K562 (cell line): ENCODE results near the gene ATP6V0E1. TPM values are rescaled to one million over a fixed set of nuclear protein-coding genes. Genes with fewer than 3 reads are reported as not detected.

Source experiments
- BRCA1 ChIP-seq, 2 experiments: fragments of 450-650 bp in 1 of 2; sonication (generic) in 1 of 2; formaldehyde crosslinking in 1 of 2; IDR thresholded peaks; 2 replicates each; pipeline versions ENCODE4 v1.5.0 to v1.6.1; 2017 to 2020; ENCODE audit warnings: mild to moderate bottlenecking in 1 of 2, missing genetic modification reagents in 1 of 2
- CBX5 ChIP-seq: IDR thresholded peaks from 2 replicates; pipeline ENCODE4 v1.6.1; 2014; ENCODE audit warnings: low read depth, borderline replicate concordance
- DMBX1 ChIP-seq: fragments of 250-450 bp; sonication (Bioruptor Pico); IDR thresholded peaks from 2 replicates; pipeline ENCODE4 v1.8.0; 2022; ENCODE audit warnings: inconsistent platforms, mild to moderate bottlenecking, moderate library complexity, borderline replicate concordance
- DPF2 ChIP-seq: fragments of 450-650 bp; IDR thresholded peaks from 2 replicates; pipeline ENCODE4 v1.6.1; 2016
- EHMT2 ChIP-seq: fragments of 450-650 bp; IDR thresholded peaks from 2 replicates; pipeline ENCODE4 v1.6.1; 2018; ENCODE audit warnings: antibody characterized with exemption
- KDM2B ChIP-seq: fragments of 250-450 bp; sonication (Bioruptor Pico); IDR thresholded peaks from 2 replicates; pipeline ENCODE4 v1.8.0; 2021; ENCODE audit warnings: mild to moderate bottlenecking, moderate library complexity
- KLF10 ChIP-seq: fragments of 250-450 bp; sonication (Bioruptor Pico); IDR thresholded peaks from 2 replicates; pipeline ENCODE4 v1.6.1; 2021; ENCODE audit warnings: matching md5 sums
- MYNN ChIP-seq, 2 experiments: sonication (generic); formaldehyde crosslinking in 1 of 2; IDR thresholded peaks; 2 replicates each; pipeline versions ENCODE4 v1.5.0 to v1.6.1; 2016 to 2020; ENCODE audit warnings: antibody characterized with exemption in 1 of 2, missing genetic modification reagents in 1 of 2
- NBN ChIP-seq: fragments of 450-650 bp; IDR thresholded peaks from 2 replicates; pipeline ENCODE4 v1.6.1; 2016; ENCODE audit warnings: low read depth, mild to moderate bottlenecking
- PHF21A ChIP-seq: fragments of 450-650 bp; IDR thresholded peaks from 2 replicates; pipeline ENCODE4 v1.6.1; 2017; ENCODE audit warnings: low read depth, borderline replicate concordance
- PYGO2 ChIP-seq: fragments of 450-650 bp; IDR thresholded peaks from 2 replicates; pipeline ENCODE4 v1.6.1; 2016; ENCODE audit warnings: mild to moderate bottlenecking, missing genetic modification characterization, moderate library complexity, missing compliant biosample characterization
- STAT5B ChIP-seq: fragments of 250-450 bp; sonication (Bioruptor Pico); IDR thresholded peaks from 2 replicates; pipeline ENCODE4 v1.8.0; 2021; ENCODE audit warnings: mild to moderate bottlenecking, inconsistent platforms
- TCF15 ChIP-seq: fragments of 250-450 bp; sonication (Bioruptor Pico); IDR thresholded peaks from 2 replicates; pipeline ENCODE4 v1.8.0; 2022; ENCODE audit warnings: moderate library complexity, mild to moderate bottlenecking, inconsistent platforms
- TSHZ1 ChIP-seq: fragments of 250-450 bp; sonication (Bioruptor Pico); IDR thresholded peaks from 2 replicates; pipeline ENCODE4 v1.4.0; 2020; ENCODE audit warnings: mild to moderate bottlenecking, moderate library complexity
- ZNF146 ChIP-seq: IDR thresholded peaks from one replicate; pipeline ENCODE4 v1.6.1; 2018; ENCODE audit warnings: missing compliant biosample characterization; ENCODE audit not compliant: unreplicated experiment
- ZNF282 ChIP-seq: sonication (generic); formaldehyde crosslinking; IDR thresholded peaks from 2 replicates; pipeline ENCODE4 v1.8.1; 2023; ENCODE audit warnings: missing genetic modification reagents
- ZNF3 ChIP-seq: fragments of 250-450 bp; sonication (Bioruptor Pico); IDR thresholded peaks from 2 replicates; pipeline ENCODE4 v1.5.0; 2021; ENCODE audit warnings: mild to moderate bottlenecking, moderate library complexity
- ZNF584 ChIP-seq: fragments of 200-800 bp; sonication (Bioruptor generic); IDR thresholded peaks from 2 replicates; pipeline ENCODE4 v1.6.1; 2016; ENCODE audit warnings: low read depth, mild to moderate bottlenecking, missing genetic modification characterization, missing compliant biosample characterization
- ZNF586 ChIP-seq: fragments of 450-650 bp; formaldehyde crosslinking; conservative IDR thresholded peaks from 2 replicates; pipeline ENCODE4 v1.4.0; 2020; ENCODE audit warnings: mild to moderate bottlenecking, moderate library complexity
- ZNF76 ChIP-seq: fragments of 250-450 bp; sonication (Bioruptor Pico); IDR thresholded peaks from 2 replicates; pipeline ENCODE4 v1.4.0; 2020; ENCODE audit warnings: mild to moderate bottlenecking, moderate library complexity, borderline replicate concordance
- polyA plus RNA-seq, 8 experiments: library from polyadenylated mRNA; depleted of rRNA in 4 of 8; stranded (reverse) in 5 of 8; unstranded in 3 of 8; fragments of >200 nt; fragmentation: Nextera tagmentation in 2 of 8; fragmentation: Illumina TruSeq in 1 of 8; extraction: Ambion mirVana in 2 of 8; extraction: Trizol in 1 of 8; gene quantifications; 2 replicates each; pipeline versions ENCODE4 v1.2.1 to v1.2.3, GENCODE V29; 2011 to 2014; ENCODE audit warnings: inconsistent platforms in 1 of 8, missing spikeins in 1 of 8
- total RNA-seq, 7 experiments: library from RNA; depleted of rRNA in 6 of 7; stranded (reverse); fragments of >200 nt in 6 of 7; fragmentation: Illumina TruSeq in 2 of 7; extraction: Trizol in 2 of 7; gene quantifications; 2 replicates each; pipeline versions ENCODE4 v1.2.1 to v1.2.3, GENCODE V29; 2011 to 2021; ENCODE audit warnings: low replicate concordance in 1 of 7
- TF ChIP-seq, protein P1 (sequence below): fragments of 250-450 bp; sonication (Bioruptor Pico); IDR thresholded peaks from 2 replicates; pipeline ENCODE4 v1.5.0; 2021; ENCODE audit warnings: mild to moderate bottlenecking, borderline replicate concordance
- TF ChIP-seq, protein P2 (sequence below): fragments of 450-650 bp; formaldehyde crosslinking; IDR thresholded peaks from 2 replicates; pipeline ENCODE4 v1.4.0; 2020; ENCODE audit warnings: mild to moderate bottlenecking

The ATP6V0E1 gene
- total and polyA plus RNA-seq, 9 of the 15 experiments (the other 6 are each of a cell fraction or from before 2014, with no cell fraction given): 63.8 to 395 (median 112) TPM

DNA sequence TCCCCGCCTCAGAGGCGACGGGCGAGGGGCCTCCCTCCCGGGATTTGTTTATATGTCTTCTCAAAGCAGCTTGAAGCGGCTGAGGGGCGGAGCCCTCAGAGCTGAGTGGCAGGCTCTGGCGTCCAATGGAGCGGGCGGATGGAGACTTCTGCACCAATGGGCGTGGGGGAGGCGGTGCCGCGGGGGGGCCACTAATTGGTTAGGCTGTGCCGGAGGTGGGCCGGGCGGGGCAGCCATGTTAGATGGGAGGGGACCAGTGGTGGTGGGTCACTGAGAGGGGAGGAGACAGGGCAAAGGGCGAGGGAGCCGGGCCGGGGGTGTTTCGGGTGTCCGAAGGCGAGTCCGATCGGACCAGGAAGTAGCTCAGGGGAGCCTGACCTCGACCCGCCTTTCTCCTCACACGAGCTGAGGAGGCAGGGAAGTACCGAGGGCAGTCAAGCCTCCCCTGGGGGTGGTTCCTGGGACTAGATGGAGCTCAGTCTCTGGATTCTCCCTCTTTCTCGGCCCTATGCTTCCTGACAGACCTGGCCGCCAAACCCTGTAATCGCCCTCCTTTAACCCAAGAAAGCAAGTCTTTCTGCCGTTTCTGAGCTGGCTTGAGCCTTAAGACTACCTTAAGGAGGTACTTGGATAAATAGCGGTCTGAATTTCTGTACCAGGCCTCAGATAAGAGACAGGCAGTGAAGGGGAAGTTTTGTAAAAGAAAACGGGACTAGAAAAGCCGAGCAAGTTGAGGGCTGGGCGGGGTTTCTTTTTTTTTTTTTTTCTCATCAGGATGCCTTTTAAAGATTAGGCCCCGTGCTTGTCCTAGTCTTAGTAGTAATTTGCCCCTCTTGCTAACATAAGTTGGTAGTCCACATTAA, 73.7 kb downstream of the ATP6V0E1 start (continued):
- TF ChIP-seq ZNF76 (CRISPR knock-in tag): no peak
- no peak for TF ChIP-seq PYGO2 (tag)
- TF ChIP-seq TSHZ1 (CRISPR knock-in tag): no peak
- no peak for TF ChIP-seq MYNN (IDR thresholded peaks at IDR 0.05)
- no peak for TF ChIP-seq MYNN (CRISPR knock-in tag; IDR thresholded peaks at IDR 0.05)
- TF ChIP-seq, protein P1, sequence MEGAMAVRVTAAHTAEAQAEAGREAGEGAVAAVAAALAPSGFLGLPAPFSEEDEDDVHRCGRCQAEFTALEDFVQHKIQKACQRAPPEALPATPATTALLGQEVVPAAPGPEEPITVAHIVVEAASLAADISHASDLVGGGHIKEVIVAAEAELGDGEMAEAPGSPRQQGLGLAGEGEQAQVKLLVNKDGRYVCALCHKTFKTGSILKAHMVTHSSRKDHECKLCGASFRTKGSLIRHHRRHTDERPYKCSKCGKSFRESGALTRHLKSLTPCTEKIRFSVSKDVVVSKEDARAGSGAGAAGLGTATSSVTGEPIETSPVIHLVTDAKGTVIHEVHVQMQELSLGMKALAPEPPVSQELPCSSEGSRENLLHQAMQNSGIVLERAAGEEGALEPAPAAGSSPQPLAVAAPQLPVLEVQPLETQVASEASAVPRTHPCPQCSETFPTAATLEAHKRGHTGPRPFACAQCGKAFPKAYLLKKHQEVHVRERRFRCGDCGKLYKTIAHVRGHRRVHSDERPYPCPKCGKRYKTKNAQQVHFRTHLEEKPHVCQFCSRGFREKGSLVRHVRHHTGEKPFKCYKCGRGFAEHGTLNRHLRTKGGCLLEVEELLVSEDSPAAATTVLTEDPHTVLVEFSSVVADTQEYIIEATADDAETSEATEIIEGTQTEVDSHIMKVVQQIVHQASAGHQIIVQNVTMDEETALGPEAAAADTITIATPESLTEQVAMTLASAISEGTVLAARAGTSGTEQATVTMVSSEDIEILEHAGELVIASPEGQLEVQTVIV (CRISPR knock-in tag): no peak
- TF ChIP-seq STAT5B (CRISPR knock-in tag): no peak
- TF ChIP-seq ZNF584 (CRISPR knock-in tag): no peak
- TF ChIP-seq ZNF3: no peak
- peak; percentile 55; the same call in 1 of the 2 replicates for TF ChIP-seq DPF2
- TF ChIP-seq ZNF282 (CRISPR knock-in tag): no peak
- TF ChIP-seq PHF21A: no peak
- no peak for TF ChIP-seq EHMT2
- TF ChIP-seq CBX5: no peak
- TF ChIP-seq DMBX1 (CRISPR knock-in tag): no peak
- no peak for TF ChIP-seq ZNF586 (CRISPR knock-in tag)
- no peak for TF ChIP-seq KDM2B
- TF ChIP-seq, protein P2, sequence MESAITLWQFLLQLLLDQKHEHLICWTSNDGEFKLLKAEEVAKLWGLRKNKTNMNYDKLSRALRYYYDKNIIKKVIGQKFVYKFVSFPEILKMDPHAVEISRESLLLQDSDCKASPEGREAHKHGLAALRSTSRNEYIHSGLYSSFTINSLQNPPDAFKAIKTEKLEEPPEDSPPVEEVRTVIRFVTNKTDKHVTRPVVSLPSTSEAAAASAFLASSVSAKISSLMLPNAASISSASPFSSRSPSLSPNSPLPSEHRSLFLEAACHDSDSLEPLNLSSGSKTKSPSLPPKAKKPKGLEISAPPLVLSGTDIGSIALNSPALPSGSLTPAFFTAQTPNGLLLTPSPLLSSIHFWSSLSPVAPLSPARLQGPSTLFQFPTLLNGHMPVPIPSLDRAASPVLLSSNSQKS (CRISPR knock-in tag): no peak
- no peak for TF ChIP-seq KLF10 (CRISPR knock-in tag)
- TF ChIP-seq ZNF146 (CRISPR knock-in tag): no peak
- TF ChIP-seq BRCA1 (IDR thresholded peaks at IDR 0.05): no peak
- TF ChIP-seq BRCA1 (CRISPR knock-in tag; IDR thresholded peaks at IDR 0.05): no peak
- TF ChIP-seq TCF15: no peak
- no peak for TF ChIP-seq NBN
